ENCODE results near the gene MAGI2. TPM values are rescaled to one million over a fixed set of nuclear protein-coding genes. Genes with fewer than 3 reads are reported as not detected.

Gene MAGI2
- total and polyA plus RNA-seq, 2 donors (not counting 3 experiments of a cell fraction or from before 2014, with no cell fraction given), result 0.28 to 6.0 TPM

DNA sequence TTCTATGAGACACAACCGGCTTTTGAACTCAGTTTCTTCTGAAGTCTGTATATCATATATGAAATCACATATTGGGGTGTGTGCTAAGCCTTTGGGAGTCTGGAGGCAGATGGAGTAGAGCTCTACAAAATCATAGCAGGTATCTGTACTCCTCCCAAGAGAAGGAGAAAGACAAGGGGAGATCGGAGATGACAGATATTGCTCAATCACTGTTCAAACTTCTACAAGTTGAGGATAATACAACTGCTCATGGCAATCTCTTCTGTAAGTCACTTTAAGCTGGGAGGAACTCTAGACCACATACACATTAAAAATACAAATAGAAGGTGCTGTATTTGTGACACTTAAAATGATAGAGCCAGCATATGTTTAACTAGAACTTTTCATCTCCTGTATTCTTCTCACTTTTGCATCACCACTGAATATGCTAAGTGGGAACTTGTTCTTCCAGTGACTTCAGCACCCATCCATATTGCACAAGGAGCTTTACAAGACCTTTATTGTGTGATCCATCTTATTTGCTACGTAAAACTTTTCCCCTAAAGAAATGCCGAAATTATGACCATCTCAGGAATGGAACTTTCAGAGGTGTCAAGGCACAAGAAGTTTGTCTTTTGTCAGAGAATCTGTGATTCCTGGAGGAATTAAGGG, 1273.5 kb downstream of the MAGI2 start:
- no peak overlapping the region for H3K4me3 ChIP-seq (replicated peaks in 1 of 3; ENCODE audit: insufficient read depth in 1 of 3, low read depth in 1 of 3, low read length in 3 of 3)
- H3K27me3 ChIP-seq (ENCODE audit: control insufficient read depth in 2 of 2, insufficient read depth in 2 of 2, low read length in 2 of 2), result no peaks in the 10 kb centered on the region
- no peaks in the 10 kb centered on the region for H3K79me2 ChIP-seq (ENCODE audit: control insufficient read depth, insufficient read depth, low read length)
- H3K4me1 ChIP-seq (ENCODE audit: control insufficient read depth, extremely low read depth, insufficient read depth, low read length), result no peaks in the 10 kb centered on the region
- no peaks in the 10 kb centered on the region for H3K9me3 ChIP-seq (replicated peaks; ENCODE audit: control insufficient read depth, insufficient read depth, low read length)
- BruUV-seq (replicated peaks), result no TSS peak
- H3K4me2 ChIP-seq (ENCODE audit: insufficient read depth, low read length), result no peak overlapping the region
- H3K9ac ChIP-seq (replicated peaks; ENCODE audit: extremely low read depth, insufficient read depth, low read length), result no peak overlapping the region
- ChIA-PET POLR2A (no interaction called here), CTCF (interaction anchor here (1.3 kb wide), 1 partner anchor 9 kb away, joined by 3 read pairs; no protein-coding TSS in a partner anchor)
- no peak for TF ChIP-seq GATA2 (IDR thresholded peaks at IDR 0.05; ENCODE audit: insufficient read depth, insufficient read length, low read depth, low read length)
- no peak for TF ChIP-seq EZH2 (IDR thresholded peaks at IDR 0.05; ENCODE audit: borderline replicate concordance, low read depth, low read length, severe bottlenecking)
- TF ChIP-seq, protein P1, sequence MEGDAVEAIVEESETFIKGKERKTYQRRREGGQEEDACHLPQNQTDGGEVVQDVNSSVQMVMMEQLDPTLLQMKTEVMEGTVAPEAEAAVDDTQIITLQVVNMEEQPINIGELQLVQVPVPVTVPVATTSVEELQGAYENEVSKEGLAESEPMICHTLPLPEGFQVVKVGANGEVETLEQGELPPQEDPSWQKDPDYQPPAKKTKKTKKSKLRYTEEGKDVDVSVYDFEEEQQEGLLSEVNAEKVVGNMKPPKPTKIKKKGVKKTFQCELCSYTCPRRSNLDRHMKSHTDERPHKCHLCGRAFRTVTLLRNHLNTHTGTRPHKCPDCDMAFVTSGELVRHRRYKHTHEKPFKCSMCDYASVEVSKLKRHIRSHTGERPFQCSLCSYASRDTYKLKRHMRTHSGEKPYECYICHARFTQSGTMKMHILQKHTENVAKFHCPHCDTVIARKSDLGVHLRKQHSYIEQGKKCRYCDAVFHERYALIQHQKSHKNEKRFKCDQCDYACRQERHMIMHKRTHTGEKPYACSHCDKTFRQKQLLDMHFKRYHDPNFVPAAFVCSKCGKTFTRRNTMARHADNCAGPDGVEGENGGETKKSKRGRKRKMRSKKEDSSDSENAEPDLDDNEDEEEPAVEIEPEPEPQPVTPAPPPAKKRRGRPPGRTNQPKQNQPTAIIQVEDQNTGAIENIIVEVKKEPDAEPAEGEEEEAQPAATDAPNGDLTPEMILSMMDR (IDR thresholded peaks at IDR 0.05; ENCODE audit: extremely low read depth in 1 of 2, insufficient read depth in 1 of 2, low read depth in 1 of 2, low read length in 2 of 2), result no peak
- no peak for TF ChIP-seq JUN (IDR thresholded peaks at IDR 0.05; ENCODE audit: borderline replicate concordance, insufficient read depth, insufficient read length, low read depth)
- TF ChIP-seq FOS (IDR thresholded peaks at IDR 0.05; ENCODE audit: borderline replicate concordance, insufficient read depth, low read length), result no peak
- TF ChIP-seq MYC (IDR thresholded peaks at IDR 0.05; ENCODE audit: low read depth, low read length), result no peak
- no peak for TF ChIP-seq POLR2AphosphoS5 (IDR thresholded peaks at IDR 0.05; ENCODE audit: insufficient read depth, low read depth, low read length)
- TF ChIP-seq, protein P2, sequence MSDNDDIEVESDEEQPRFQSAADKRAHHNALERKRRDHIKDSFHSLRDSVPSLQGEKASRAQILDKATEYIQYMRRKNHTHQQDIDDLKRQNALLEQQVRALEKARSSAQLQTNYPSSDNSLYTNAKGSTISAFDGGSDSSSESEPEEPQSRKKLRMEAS (IDR thresholded peaks at IDR 0.05; ENCODE audit: insufficient read depth, insufficient read length), result no peak
- no peak for TF ChIP-seq POLR2A (IDR thresholded peaks at IDR 0.05; ENCODE audit: low read depth, low read length)
- no peaks in the 10 kb centered on the region for H3K9me1 ChIP-seq (replicated peaks; ENCODE audit: control insufficient read depth, extremely low read depth, insufficient read depth, low read length)
- H3K27ac ChIP-seq (ENCODE audit: insufficient read depth, low read depth, low read length), result no peak overlapping the region
- H4K20me1 ChIP-seq (replicated peaks; ENCODE audit: control insufficient read depth, extremely low read depth, insufficient read depth, low read length), result no peaks in the 10 kb centered on the region
- no peak overlapping the region for H2AFZ ChIP-seq (ENCODE audit: low read depth, low read length)
- intact Hi-C loops (cut with micrococcal nuclease) (no loop called here), dilution Hi-C loops (cut with MboI; ENCODE audit: extremely low pct_ligation_motif_present, low sequenced_read_pairs) (no loop called here)
- FAIRE-seq (no peak), DNase-seq (ENCODE audit: low read depth, low spot score) (no peak)
- H3K36me3 ChIP-seq (ENCODE audit: control insufficient read depth in 2 of 2, extremely low read depth in 1 of 2, insufficient read depth in 2 of 2, low read length in 2 of 2), result no peaks in the 10 kb centered on the region
